ENCODE data around the gene BTBD1.

GRCh38 chr15:82968066-82968465 lies 99.0 kb downstream of the BTBD1 start:
- TF ChIP-seq, protein P1, sequence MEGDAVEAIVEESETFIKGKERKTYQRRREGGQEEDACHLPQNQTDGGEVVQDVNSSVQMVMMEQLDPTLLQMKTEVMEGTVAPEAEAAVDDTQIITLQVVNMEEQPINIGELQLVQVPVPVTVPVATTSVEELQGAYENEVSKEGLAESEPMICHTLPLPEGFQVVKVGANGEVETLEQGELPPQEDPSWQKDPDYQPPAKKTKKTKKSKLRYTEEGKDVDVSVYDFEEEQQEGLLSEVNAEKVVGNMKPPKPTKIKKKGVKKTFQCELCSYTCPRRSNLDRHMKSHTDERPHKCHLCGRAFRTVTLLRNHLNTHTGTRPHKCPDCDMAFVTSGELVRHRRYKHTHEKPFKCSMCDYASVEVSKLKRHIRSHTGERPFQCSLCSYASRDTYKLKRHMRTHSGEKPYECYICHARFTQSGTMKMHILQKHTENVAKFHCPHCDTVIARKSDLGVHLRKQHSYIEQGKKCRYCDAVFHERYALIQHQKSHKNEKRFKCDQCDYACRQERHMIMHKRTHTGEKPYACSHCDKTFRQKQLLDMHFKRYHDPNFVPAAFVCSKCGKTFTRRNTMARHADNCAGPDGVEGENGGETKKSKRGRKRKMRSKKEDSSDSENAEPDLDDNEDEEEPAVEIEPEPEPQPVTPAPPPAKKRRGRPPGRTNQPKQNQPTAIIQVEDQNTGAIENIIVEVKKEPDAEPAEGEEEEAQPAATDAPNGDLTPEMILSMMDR (conservative IDR thresholded peaks at IDR 0.05; ENCODE audit: low read depth, low read length) = no peak
- TF ChIP-seq EZH2 (IDR thresholded peaks at IDR 0.05; ENCODE audit: borderline replicate concordance, low read depth, low read length, poor library complexity, severe bottlenecking) = no peak

Measured in A673 (cell line).